Activated CD8-positive, alpha-beta memory T cell treated with anti-CD3 and anti-CD28 coated beads, Interleukin-2, amount 10 ng/mL, durations not matched to agents 7 days and 5 days (primary cell): ENCODE results near the gene IKBIP. TPM values are rescaled to one million over a fixed set of nuclear protein-coding genes. Genes with fewer than 3 reads are reported as not detected.
"Not testable (repeated sequence)": the region's sequence is repeated elsewhere in the genome, so short reads cannot be mapped to it uniquely, and the experiment has no call there.

Source experiments
- ATAC-seq: fragments of 150-1000 bp; cut with Tn5 transposase; one replicate; pipeline ENCODE4 v1.10.0; 2021; ENCODE audit warnings: moderate library complexity
- CTCF ChIA-PET: fragments of 350-600 bp; sonication (Branson Sonifier 250); formaldehyde crosslinking; loops from one replicate; lab custom pipeline; 2021; ENCODE audit warnings: antibody characterized with exemption; lab: Charles Lee
- DNase-seq: peaks from one replicate; pipeline ENCODE4 v3.0.0-alpha.2; 2020
- H3K27ac Mint-ChIP-seq: one replicate; pipeline ENCODE4 v1.8.0; 2021; ENCODE audit warnings: mild to moderate bottlenecking, mixed read lengths
- H3K27me3 Mint-ChIP-seq: one replicate; pipeline ENCODE4 v1.8.0; 2021; ENCODE audit warnings: mixed read lengths
- H3K36me3 Mint-ChIP-seq: one replicate; pipeline ENCODE4 v1.8.0; 2021; ENCODE audit warnings: mild to moderate bottlenecking, mixed read lengths
- H3K4me1 Mint-ChIP-seq: one replicate; pipeline ENCODE4 v1.8.0; 2021; ENCODE audit warnings: mixed read lengths
- H3K4me3 Mint-ChIP-seq: one replicate; pipeline ENCODE4 v1.8.0; 2021; ENCODE audit warnings: mild to moderate bottlenecking, moderate library complexity, mixed read lengths
- H3K9me3 Mint-ChIP-seq: one replicate; pipeline ENCODE4 v1.8.0; 2022; ENCODE audit warnings: low read depth, mixed read lengths
- total RNA-seq, 2 experiments: library from RNA; stranded (reverse); gene quantifications; one replicate each; pipeline ENCODE4 v1.2.3, GENCODE V29; 2021

IKBIP gene
- total RNA-seq, 2 experiments from 2014 or later, result 28.9 to 29.3 TPM

DNA sequence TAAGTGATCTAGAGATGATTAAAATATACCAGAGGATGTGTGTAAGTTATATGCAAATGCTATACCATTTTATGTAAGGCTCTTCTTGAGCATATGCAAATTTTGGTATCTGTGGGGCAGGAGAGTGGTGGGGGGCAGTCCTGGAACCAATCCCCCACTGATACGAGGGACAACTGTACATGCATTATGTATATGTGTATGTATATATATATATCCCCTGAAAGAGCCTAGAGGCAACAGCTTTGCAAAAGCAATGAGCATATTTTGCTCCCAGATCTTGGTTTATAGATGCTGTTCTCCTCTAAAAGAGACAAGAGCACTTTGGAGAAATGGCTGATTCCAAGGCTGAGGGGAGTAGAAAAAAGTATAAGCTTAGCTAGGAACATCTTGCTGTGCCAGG, 63.5 kb downstream of the IKBIP start:
- Mint-ChIP-seq H3K27ac (no peak overlapping the region), H3K4me1 (no peaks in the 10 kb centered on the region), H3K36me3 (no peaks in the 10 kb centered on the region), H3K9me3 (no peaks in the 10 kb centered on the region), H3K27me3 (peaks cover 3% of the 10 kb centered on the region), H3K4me3 (no peak overlapping the region)
- ATAC-seq (no peak), DNase-seq (no peak)
- CTCF ChIA-PET, result interaction anchor here (1.4 to 1.5 kb wide), 2 partner anchors 14 to 73 kb away, joined by 3 to 9 read pairs; no protein-coding TSS in a partner anchor

DNA sequence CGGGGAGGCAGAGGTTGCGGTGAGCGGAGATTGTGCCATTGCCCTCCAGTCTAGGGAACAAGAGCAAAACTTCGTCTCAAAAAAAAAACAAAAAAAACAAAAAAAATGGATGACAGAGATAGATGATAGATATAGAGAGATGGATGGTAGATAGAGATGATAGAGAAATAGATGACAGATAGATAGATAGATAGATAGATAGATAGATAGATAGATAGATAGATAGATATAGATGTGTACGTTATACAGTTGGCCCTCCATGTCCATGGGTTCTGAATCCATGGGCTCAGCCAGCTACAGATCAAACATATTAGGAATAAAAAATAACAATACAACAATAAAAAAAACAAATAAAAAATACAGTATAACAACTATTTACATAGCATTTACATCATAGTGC, 63.9 kb downstream of the IKBIP start:
- ATAC-seq (no peak), DNase-seq (no peak)
- no peaks in the 10 kb centered on the region for H3K36me3 Mint-ChIP-seq
- no peak overlapping the region for H3K27ac Mint-ChIP-seq
- no peaks in the 10 kb centered on the region for H3K9me3 Mint-ChIP-seq
- H3K4me1 Mint-ChIP-seq, result no peaks in the 10 kb centered on the region
- peaks cover 3% of the 10 kb centered on the region for H3K27me3 Mint-ChIP-seq
- CTCF ChIA-PET, result interaction anchor here (1.2 to 1.5 kb wide), 3 partner anchors 13 to 74 kb away, joined by 3 to 9 read pairs (median 4); no protein-coding TSS in a partner anchor
- no peak overlapping the region for H3K4me3 Mint-ChIP-seq

DNA sequence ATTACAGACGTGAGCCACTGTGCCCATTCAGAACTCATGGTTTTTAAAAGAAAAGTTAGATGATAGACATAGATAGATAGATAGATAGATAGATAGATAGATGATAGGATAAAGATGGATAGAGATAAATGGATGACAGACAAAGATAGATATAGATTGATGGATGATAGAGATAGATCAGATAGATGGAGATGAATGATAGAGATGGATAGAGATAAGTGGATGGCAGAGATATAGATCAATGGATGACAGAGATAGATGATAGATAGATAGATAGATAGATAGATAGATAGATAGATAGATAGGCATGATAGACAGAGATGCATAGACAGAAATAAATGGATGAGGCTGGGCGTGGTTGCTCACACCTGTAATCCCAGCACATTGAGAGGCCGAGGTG, 64.8 kb downstream of the IKBIP start:
- CTCF ChIA-PET, result interaction anchor here (0.9 to 1.2 kb wide), 2 partner anchors 9 to 13 kb away, joined by 3 to 4 read pairs; no protein-coding TSS in a partner anchor
- ATAC-seq, result no peak
- no peaks in the 10 kb centered on the region for H3K4me1 Mint-ChIP-seq
- no peak overlapping the region for H3K27ac Mint-ChIP-seq
- no peak overlapping the region for H3K4me3 Mint-ChIP-seq
- no peak for DNase-seq
- H3K9me3 Mint-ChIP-seq, result no peaks in the 10 kb centered on the region
- H3K36me3 Mint-ChIP-seq, result no peaks in the 10 kb centered on the region
- peaks cover 3% of the 10 kb centered on the region for H3K27me3 Mint-ChIP-seq

DNA sequence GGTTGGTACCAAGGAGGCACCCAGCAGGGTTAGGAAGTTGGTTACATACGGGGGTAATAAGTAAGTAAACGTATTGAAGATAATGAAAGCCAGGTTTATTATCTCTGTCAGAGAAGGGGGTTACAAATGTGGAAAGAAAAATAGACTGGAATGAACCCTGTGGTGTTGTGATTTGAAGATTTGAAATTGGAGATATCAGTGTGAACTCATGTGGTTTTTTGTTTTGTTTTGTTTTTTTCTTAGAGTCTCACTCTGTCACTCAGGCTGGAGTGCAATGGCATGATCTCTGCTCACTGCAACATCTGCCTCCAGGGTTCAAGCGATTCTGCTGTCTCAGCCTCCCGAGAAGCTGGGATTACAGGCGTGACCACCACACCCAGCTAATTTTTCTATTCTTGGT, 65.2 kb downstream of the IKBIP start:
- CTCF ChIA-PET, result interaction anchor here (0.9 to 1.2 kb wide), 2 partner anchors 8 to 12 kb away, joined by 3 to 4 read pairs; no protein-coding TSS in a partner anchor

DNA sequence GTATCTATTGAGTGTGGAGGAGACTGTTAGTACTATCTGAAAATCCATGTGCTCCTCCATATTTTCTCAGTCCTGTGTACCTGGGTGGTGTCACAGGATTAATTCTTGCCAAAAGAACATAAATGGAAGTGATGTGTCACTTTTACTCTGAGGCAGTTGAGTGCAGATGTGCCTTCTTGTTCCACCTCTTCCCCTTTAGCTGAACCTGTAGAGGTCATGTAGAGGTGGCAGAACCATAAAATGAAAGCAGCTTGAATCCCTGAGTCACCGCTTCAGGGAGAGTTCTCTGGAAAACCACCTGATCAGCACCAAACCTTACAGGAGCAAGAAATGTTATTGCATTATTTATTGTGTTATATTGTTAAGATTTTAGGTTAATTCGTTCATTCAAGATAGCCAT, 65.8 kb downstream of the IKBIP start:
- ATAC-seq, result no peak
- H3K4me3 Mint-ChIP-seq, result no peak overlapping the region

More for the DNA sequence above, 65.2 kb downstream of the IKBIP start:
- no peak overlapping the region for H3K27ac Mint-ChIP-seq
- H3K4me3 Mint-ChIP-seq, result no peak overlapping the region
- H3K36me3 Mint-ChIP-seq, result no peaks in the 10 kb centered on the region
- H3K4me1 Mint-ChIP-seq, result no peaks in the 10 kb centered on the region
- ATAC-seq (no peak), DNase-seq (no peak)
- peaks cover 3% of the 10 kb centered on the region for H3K27me3 Mint-ChIP-seq
- H3K9me3 Mint-ChIP-seq, result no peaks in the 10 kb centered on the region

DNA sequence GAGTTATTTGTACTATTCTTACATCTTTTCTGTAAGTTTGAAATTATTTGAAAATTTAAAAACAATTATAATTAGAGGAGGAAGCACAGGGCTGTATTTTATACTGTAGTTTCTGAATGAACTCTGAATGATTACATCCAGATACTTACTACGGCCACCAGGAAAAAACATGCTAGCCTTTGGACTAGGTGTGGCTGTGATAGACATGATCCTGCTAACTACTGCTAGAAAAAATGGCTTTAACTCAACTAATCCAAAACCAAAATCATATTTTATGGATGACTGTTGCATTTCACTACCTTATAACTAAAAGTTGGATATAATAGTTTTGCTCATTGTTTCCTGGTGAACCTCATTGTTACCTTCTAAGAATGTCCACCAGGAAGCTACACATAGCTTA, 66.2 kb downstream of the IKBIP start:
- H3K27me3 Mint-ChIP-seq, result peaks cover 3% of the 10 kb centered on the region

More for the DNA sequence above, 65.8 kb downstream of the IKBIP start:
- Mint-ChIP-seq H3K27ac (no peak overlapping the region), H3K36me3 (no peaks in the 10 kb centered on the region), H3K4me1 (no peaks in the 10 kb centered on the region), H3K27me3 (peaks cover 3% of the 10 kb centered on the region), H3K9me3 (no peaks in the 10 kb centered on the region)
- CTCF ChIA-PET, result interaction anchor here (1.0 kb wide), 1 partner anchor 12 kb away, joined by 4 read pairs; no protein-coding TSS in a partner anchor
- DNase-seq, result no peak

DNA sequence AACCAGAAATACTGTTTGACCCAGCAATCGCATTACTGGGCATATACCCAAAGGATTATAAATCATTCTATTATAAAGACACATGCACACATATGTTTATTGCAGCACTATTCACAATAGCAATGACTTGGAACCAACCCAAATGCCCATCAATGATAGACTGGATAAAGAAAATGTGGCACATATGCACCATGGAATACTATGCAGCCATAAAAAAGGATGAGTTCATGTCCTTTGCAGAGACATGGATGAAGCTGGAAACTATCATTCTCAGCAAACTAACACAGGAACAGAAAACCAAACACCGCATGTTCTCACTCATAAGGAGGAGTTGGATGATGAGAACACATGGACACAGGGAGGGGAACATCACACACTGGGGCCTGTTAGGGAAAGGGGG, 67.8 kb downstream of the IKBIP start:
- DNase-seq, H3K27ac Mint-ChIP-seq, ATAC-seq, H3K27me3 Mint-ChIP-seq, H3K9me3 Mint-ChIP-seq, H3K4me3 Mint-ChIP-seq, H3K4me1 Mint-ChIP-seq, CTCF ChIA-PET, H3K36me3 Mint-ChIP-seq: not testable (repeated sequence)

More for the DNA sequence above, 66.2 kb downstream of the IKBIP start:
- Mint-ChIP-seq H3K9me3 (no peaks in the 10 kb centered on the region), H3K4me3 (no peak overlapping the region), H3K27ac (no peak overlapping the region), H3K4me1 (no peaks in the 10 kb centered on the region), H3K36me3 (no peaks in the 10 kb centered on the region)
- no peak for ATAC-seq
- CTCF ChIA-PET, result interaction anchor here (1.0 kb wide), 1 partner anchor 12 kb away, joined by 4 read pairs; no protein-coding TSS in a partner anchor
- no peak for DNase-seq

DNA sequence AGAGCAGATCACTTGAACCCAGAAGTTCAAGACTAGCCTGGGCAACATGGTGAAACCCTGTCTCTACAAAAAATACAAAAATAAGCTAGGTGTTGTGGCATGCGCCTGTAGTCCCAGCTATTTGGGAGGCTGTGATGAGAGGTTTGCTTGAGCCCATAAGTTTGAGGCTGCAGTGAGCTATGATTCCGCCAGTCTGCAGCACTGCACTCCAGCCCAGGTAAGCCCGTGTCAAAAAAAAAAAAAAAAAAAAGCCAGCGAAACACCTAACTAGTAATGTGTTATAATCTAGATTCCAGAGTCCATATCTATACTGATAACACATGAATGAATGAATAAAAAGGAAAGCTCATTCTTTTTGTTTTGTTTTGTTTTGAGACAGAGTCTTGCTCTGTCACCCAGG, 69.6 kb downstream of the IKBIP start:
- CTCF ChIA-PET, result interaction anchor here (0.7 to 1.6 kb wide), 5 partner anchors 9 to 406 kb away, joined by 3 to 12 read pairs (median 3); no protein-coding TSS in a partner anchor
- H3K4me1 Mint-ChIP-seq, result no peaks in the 10 kb centered on the region
- no peak overlapping the region for H3K27ac Mint-ChIP-seq
- no peaks in the 10 kb centered on the region for H3K27me3 Mint-ChIP-seq
- no peaks in the 10 kb centered on the region for H3K36me3 Mint-ChIP-seq
- ATAC-seq (no peak), DNase-seq (no peak)
- H3K4me3 Mint-ChIP-seq, result no peak overlapping the region
- no peaks in the 10 kb centered on the region for H3K9me3 Mint-ChIP-seq

Other genes starting within 250 kb of the IKBIP start
- 100 to 1,000 TPM; 366 to 399 TPM for gene TMPO, start 129.2 kb downstream of the IKBIP start, total RNA-seq
- 100 to 1,000 TPM; 360 to 485 TPM for gene SLC25A3, start 51.1 kb downstream of the IKBIP start, total RNA-seq
- gene APAF1, start 502 bp upstream of the IKBIP start, total RNA-seq, result 10 to 100 TPM; 27.9 to 36.3 TPM